ENCODE data around the gene NR1I2. TPM values are rescaled to one million over a fixed set of nuclear protein-coding genes. Genes with fewer than 3 reads are reported as not detected.

NR1I2 gene
- total and polyA plus RNA-seq, 4 donors: 3.2 to 121 (median 48.1) TPM

GRCh38 chr3:119861681-119862080 is 79.8 kb downstream of the NR1I2 start (continued):
- TF ChIP-seq REST (IDR thresholded peaks at IDR 0.05) (no peak), YY1 (IDR thresholded peaks at IDR 0.05) (no peak), HNF4A (conservative IDR thresholded peaks at IDR 0.05) (no peak), NR2F2 (IDR thresholded peaks at IDR 0.05) (no peak), JUND (IDR thresholded peaks at IDR 0.05) (no peak), FOXA2 (IDR thresholded peaks at IDR 0.05) (no peak), HNF4G (IDR thresholded peaks at IDR 0.05) (no peak), EGR1 (IDR thresholded peaks at IDR 0.05; ENCODE audit: low read depth in 2 of 2) (no peak)

- no peaks in the 10 kb centered on the region for H3K4me1 ChIP-seq (ENCODE audit: control insufficient read depth in 4 of 4, insufficient read depth in 4 of 4, low read length in 3 of 4)
- 98% methylated on average over 2 of the region's 2 CpGs for WGBS
- TF ChIP-seq ZBTB33 (IDR thresholded peaks at IDR 0.05): no peak
- no peak for TF ChIP-seq ATF3 (IDR thresholded peaks at IDR 0.05)
- TF ChIP-seq FOXA1 (IDR thresholded peaks at IDR 0.05): no peak
- TF ChIP-seq EGR1 (IDR thresholded peaks at IDR 0.05; ENCODE audit: low read depth in 2 of 2): no peak
- no peak for TF ChIP-seq SP1 (IDR thresholded peaks at IDR 0.05)
- DNase-seq (ENCODE audit: low spot score): no peak
- peaks cover 0 to 21% (median 11%) of the 10 kb centered on the region in 4 donors for H3K36me3 ChIP-seq (ENCODE audit: control insufficient read depth in 4 of 4, insufficient read depth in 3 of 4, low read depth in 1 of 4, low read length in 3 of 4)
- no peak overlapping the region for H3K27ac ChIP-seq (ENCODE audit: low read depth in 1 of 2, low read length in 2 of 2)
- H3K4me3 ChIP-seq (ENCODE audit: low read depth in 1 of 3, low read length in 3 of 3): no peak overlapping the region
- H3K9me3 ChIP-seq (ENCODE audit: control insufficient read depth in 4 of 4, low read length in 3 of 4): peaks cover 0 to 3% (median 0%) of the 10 kb centered on the region in 4 donors
- H3K27me3 ChIP-seq (ENCODE audit: control insufficient read depth in 4 of 4, insufficient read depth in 4 of 4, low read length in 3 of 4): no peaks in the 10 kb centered on the region
- no peak overlapping the region for H3K9ac ChIP-seq (ENCODE audit: low read depth in 1 of 2, low read length in 2 of 2)
Measured at GRCh38 chr3:119862616-119863015, 80.7 kb downstream of the NR1I2 start.

- DNase-seq (ENCODE audit: low spot score): no peak
- H3K9me3 ChIP-seq (ENCODE audit: control insufficient read depth in 4 of 4, low read length in 3 of 4): no peaks in the 10 kb centered on the region
- H3K4me3 ChIP-seq (ENCODE audit: low read depth in 1 of 3, low read length in 3 of 3): no peak overlapping the region
- no peaks in the 10 kb centered on the region for H3K4me1 ChIP-seq (ENCODE audit: control insufficient read depth in 4 of 4, insufficient read depth in 4 of 4, low read length in 3 of 4)
- H3K9ac ChIP-seq (ENCODE audit: low read depth in 1 of 2, low read length in 2 of 2): no peak overlapping the region
- H3K27me3 ChIP-seq (ENCODE audit: control insufficient read depth in 4 of 4, insufficient read depth in 4 of 4, low read length in 3 of 4): no peaks in the 10 kb centered on the region
- 95% methylated on average over 7 of the region's 7 CpGs for WGBS
- H3K36me3 ChIP-seq (ENCODE audit: control insufficient read depth in 4 of 4, insufficient read depth in 3 of 4, low read depth in 1 of 4, low read length in 3 of 4): peaks cover 0 to 11% (median 9%) of the 10 kb centered on the region in 4 donors
- TF ChIP-seq REST (IDR thresholded peaks at IDR 0.05) (no peak), RAD21 (IDR thresholded peaks at IDR 0.05) (no peak), SP1 (IDR thresholded peaks at IDR 0.05) (no peak), NR2F2 (IDR thresholded peaks at IDR 0.05) (no peak), YY1 (IDR thresholded peaks at IDR 0.05) (no peak), RXRA (IDR thresholded peaks at IDR 0.05) (no peak), HNF4G (IDR thresholded peaks at IDR 0.05) (no peak)
- H3K27ac ChIP-seq (ENCODE audit: low read depth in 1 of 2, low read length in 2 of 2): no peak overlapping the region
Measured at GRCh38 chr3:119864476-119864875, 82.6 kb downstream of the NR1I2 start.

Measured in liver (tissue), 9 donors.